SK-N-SH (cell line): ENCODE results near the gene KCNN3. TPM values are rescaled to one million over a fixed set of nuclear protein-coding genes. Genes with fewer than 3 reads are reported as not detected.

Experiments
- CTCF ChIA-PET: fragments of 300-600, 350-600 bp; formaldehyde crosslinking; extraction: SDS; loops from one replicate; lab custom pipeline; 2021; lab: Yijun Ruan, JAX
- POLR2A ChIA-PET: fragments of 350-600 bp; sonication (Branson Sonifier 250); formaldehyde crosslinking; extraction: SDS; loops from one replicate; lab custom pipeline; 2020; ENCODE audit warnings: antibody characterized with exemption, inconsistent platforms; lab: Yijun Ruan, JAX
- DNase-seq: peaks from one replicate; pipeline ENCODE4 v3.0.0; 2012
- H2AFZ ChIP-seq: fragments of 200-600 bp; sonication (generic); 2 replicates; pipeline ENCODE4 v1.8.1; 2016; ENCODE audit warnings: antibody characterized with exemption, mild to moderate bottlenecking, low read depth
- H3F3A ChIP-seq: fragments of 200-600 bp; sonication (generic); replicated peaks from 2 replicates; pipeline ENCODE3; 2016; ENCODE audit warnings: antibody characterized with exemption, mild to moderate bottlenecking; ENCODE audit not compliant: insufficient read depth
- H3K27ac ChIP-seq, 2 experiments: fragments of 200-500 bp in 1 of 2; fragments of 200-600 bp in 1 of 2; sonication (Bioruptor generic) in 1 of 2; sonication (generic), shearing (Covaris generic) in 1 of 2; 2 replicates each; pipeline versions ENCODE4 v1.5.1 to v1.6.1; 2014 to 2016; ENCODE audit warnings: low read depth in 2 of 2, inconsistent platforms in 1 of 2, low read length in 1 of 2, mild to moderate bottlenecking in 1 of 2, mixed read lengths in 1 of 2
- H3K27me3 ChIP-seq: fragments of 200-600 bp; sonication (generic), shearing (Covaris generic); 2 replicates; pipeline ENCODE4 v1.6.1; 2016; ENCODE audit warnings: mixed run types; ENCODE audit not compliant: insufficient read depth
- H3K36me3 ChIP-seq, 2 experiments: fragments of 200-500 bp in 1 of 2; fragments of 200-600 bp in 1 of 2; sonication (Bioruptor generic) in 1 of 2; sonication (generic) in 1 of 2; replicated peaks in 1 of 2; 2 replicates each; pipeline versions ENCODE3 to v1.5.1; 2014 to 2016; ENCODE audit warnings: low read length in 1 of 2, mild to moderate bottlenecking in 1 of 2; ENCODE audit not compliant: insufficient read depth in 2 of 2, control insufficient read depth in 1 of 2
- H3K4me1 ChIP-seq, 2 experiments: fragments of 200-500 bp in 1 of 2; fragments of 200-600 bp in 1 of 2; sonication (Bioruptor generic) in 1 of 2; sonication (generic), shearing (Covaris generic) in 1 of 2; 2 replicates each; pipeline versions ENCODE4 v1.5.1 to v1.6.1; 2014 to 2016; ENCODE audit warnings: low read depth in 1 of 2, low read length in 1 of 2, mixed run types in 1 of 2; ENCODE audit not compliant: insufficient read depth in 2 of 2, control insufficient read depth in 1 of 2
- H3K4me2 ChIP-seq: fragments of 200-600 bp; sonication (generic), shearing (Covaris generic); 2 replicates; pipeline ENCODE4 v1.6.1; 2017; ENCODE audit warnings: mixed run types
- H3K4me3 ChIP-seq, 2 experiments: fragments of 200-500 bp in 1 of 2; fragments of 200-600 bp in 1 of 2; sonication (Bioruptor generic) in 1 of 2; sonication (generic), shearing (Covaris generic) in 1 of 2; 2 replicates each; pipeline versions ENCODE4 v1.5.1 to v1.8.1; 2014 to 2016; ENCODE audit warnings: low read depth in 2 of 2, inconsistent platforms in 1 of 2, low read length in 1 of 2, mild to moderate bottlenecking in 1 of 2, mixed read lengths in 1 of 2, moderate library complexity in 1 of 2
- H3K79me2 ChIP-seq: fragments of 200-600 bp; sonication (generic); 2 replicates; pipeline ENCODE4 v1.8.1; 2017; ENCODE audit warnings: mild to moderate bottlenecking; ENCODE audit not compliant: insufficient read depth
- H3K9ac ChIP-seq: fragments of 200-600 bp; sonication (generic); 2 replicates; pipeline ENCODE4 v1.6.1; 2017; ENCODE audit warnings: mixed run types
- H3K9me2 ChIP-seq: fragments of 200-600 bp; sonication (generic); 2 replicates; pipeline ENCODE4 v1.6.1; 2017; ENCODE audit warnings: mixed run types
- H3K9me3 ChIP-seq: fragments of 200-600 bp; sonication (generic); 2 replicates; pipeline ENCODE4 v1.6.1; 2017; ENCODE audit warnings: mixed run types, mild to moderate bottlenecking, moderate library complexity
- H4K20me1 ChIP-seq: fragments of 200-600 bp; sonication (generic); 2 replicates; pipeline ENCODE4 v1.6.1; 2017; ENCODE audit warnings: mild to moderate bottlenecking, mixed run types; ENCODE audit not compliant: insufficient read depth
- CHD2 ChIP-seq: fragments of 150-350 bp; IDR thresholded peaks from 2 replicates; pipeline ENCODE4 v1.6.1; 2018; ENCODE audit warnings: low read length; ENCODE audit not compliant: partially characterized antibody
- CTCF ChIP-seq: fragments of 200-600 bp; sonication (generic); IDR thresholded peaks from 2 replicates; pipeline ENCODE4 v1.6.1; 2017; ENCODE audit warnings: antibody characterized with exemption, mild to moderate bottlenecking, moderate library complexity
- ELF1 ChIP-seq: IDR thresholded peaks from 2 replicates; pipeline ENCODE4 v1.4.0; 2012
- EZH2phosphoT487 ChIP-seq: fragments of 200-600 bp; sonication (generic); IDR thresholded peaks from 2 replicates; pipeline ENCODE4 v1.6.1; 2017; ENCODE audit warnings: low read depth, mixed run types, mild to moderate bottlenecking, antibody characterized with exemption, moderate library complexity, borderline replicate concordance
- FOXJ3 ChIP-seq: sonication (generic); formaldehyde crosslinking; IDR thresholded peaks from 2 replicates; pipeline ENCODE4 v1.5.1; 2020; ENCODE audit warnings: mild to moderate bottlenecking, missing genetic modification reagents
- FOXM1 ChIP-seq: IDR thresholded peaks from 2 replicates; pipeline ENCODE4 v1.4.0; 2012; ENCODE audit warnings: low read depth, mild to moderate bottlenecking
- GATA2 ChIP-seq: sonication (generic); formaldehyde crosslinking; IDR thresholded peaks from 2 replicates; pipeline ENCODE4 v1.5.0; 2020; ENCODE audit warnings: mild to moderate bottlenecking, missing genetic modification reagents
- IRF3 ChIP-seq: fragments of 150-350 bp; IDR thresholded peaks from 2 replicates; pipeline ENCODE4 v1.6.1; 2016; ENCODE audit warnings: mild to moderate bottlenecking, low read depth, low read length
- JUND ChIP-seq: IDR thresholded peaks from 2 replicates; pipeline ENCODE4 v1.4.0; 2012
- MEF2A ChIP-seq: IDR thresholded peaks from 2 replicates; pipeline ENCODE4 v1.4.0; 2012; ENCODE audit warnings: low read depth, borderline replicate concordance
- MXI1 ChIP-seq: IDR thresholded peaks from 2 replicates; pipeline ENCODE4 v1.6.1; 2012; ENCODE audit warnings: mild to moderate bottlenecking, low read depth, low read length, improper control_type of control experiment
- NFIC ChIP-seq: IDR thresholded peaks from 2 replicates; pipeline ENCODE4 v1.4.0; 2012; ENCODE audit warnings: borderline replicate concordance
- PBX3 ChIP-seq: IDR thresholded peaks from 2 replicates; pipeline ENCODE4; 2012
- USF1 ChIP-seq: IDR thresholded peaks from 2 replicates; pipeline ENCODE4 v1.4.0; 2012; ENCODE audit warnings: low read depth, borderline replicate concordance
- WGBS: methylation state at CpG from one replicate; pipeline ENCODE4 v1.1.6; 2017; ENCODE audit warnings: low lambda C conversion rate; 5-methylcytosine and 5-hydroxymethylcytosine counted together
- polyA plus RNA-seq, 3 experiments: library from polyadenylated mRNA; depleted of rRNA; stranded (reverse); fragments of >200 nt; gene quantifications; 2 replicates each; pipeline ENCODE4 v1.2.3, GENCODE V29; 2012
- TF ChIP-seq, protein P1 (sequence below): IDR thresholded peaks from 2 replicates; pipeline ENCODE4 v1.6.1; 2012; ENCODE audit warnings: mild to moderate bottlenecking, low read depth, low read length, moderate library complexity
- TF ChIP-seq, protein P2 (sequence below): IDR thresholded peaks from 2 replicates; pipeline ENCODE4 v1.4.0; 2012; ENCODE audit warnings: low read depth, borderline replicate concordance
- TF ChIP-seq, protein P3 (sequence below): fragments of 150-350 bp; IDR thresholded peaks from 2 replicates; pipeline ENCODE4 v1.6.1; 2017; ENCODE audit warnings: antibody characterized with exemption, low read length, low read depth, borderline replicate concordance

KCNN3 gene
- polyA plus RNA-seq, 1 of the 3 experiments (the other 2 are of a cell fraction), result 0.16 TPM

DNA sequence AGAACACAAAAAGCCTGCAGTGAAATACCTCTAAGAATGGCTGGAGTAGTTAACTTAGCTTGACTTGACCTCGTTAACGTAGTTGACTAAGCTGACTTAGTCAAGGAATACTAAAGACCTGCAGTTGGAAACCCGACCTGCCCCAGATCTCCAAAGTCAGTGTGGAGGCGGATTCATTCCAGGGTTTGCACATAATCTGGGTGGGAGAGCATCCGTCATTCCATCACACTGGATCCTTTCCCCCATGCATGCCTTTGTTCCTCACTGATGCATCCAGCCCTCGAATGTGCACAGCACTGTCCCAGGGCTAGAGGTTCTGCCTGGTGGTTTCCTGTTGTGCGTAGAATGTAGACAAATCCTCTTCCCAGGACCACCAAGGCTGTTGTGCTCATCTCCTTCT is 76.4 kb downstream of the KCNN3 start (continued):
- no peak for TF ChIP-seq CTCF
- no peak for TF ChIP-seq GATA2 (CRISPR knock-in tag)
- TF ChIP-seq MEF2A, result no peak
- TF ChIP-seq USF1, result no peak
- TF ChIP-seq JUND, result no peak
- TF ChIP-seq EZH2phosphoT487, result no peak
- TF ChIP-seq NFIC, result no peak
- TF ChIP-seq, protein P1, sequence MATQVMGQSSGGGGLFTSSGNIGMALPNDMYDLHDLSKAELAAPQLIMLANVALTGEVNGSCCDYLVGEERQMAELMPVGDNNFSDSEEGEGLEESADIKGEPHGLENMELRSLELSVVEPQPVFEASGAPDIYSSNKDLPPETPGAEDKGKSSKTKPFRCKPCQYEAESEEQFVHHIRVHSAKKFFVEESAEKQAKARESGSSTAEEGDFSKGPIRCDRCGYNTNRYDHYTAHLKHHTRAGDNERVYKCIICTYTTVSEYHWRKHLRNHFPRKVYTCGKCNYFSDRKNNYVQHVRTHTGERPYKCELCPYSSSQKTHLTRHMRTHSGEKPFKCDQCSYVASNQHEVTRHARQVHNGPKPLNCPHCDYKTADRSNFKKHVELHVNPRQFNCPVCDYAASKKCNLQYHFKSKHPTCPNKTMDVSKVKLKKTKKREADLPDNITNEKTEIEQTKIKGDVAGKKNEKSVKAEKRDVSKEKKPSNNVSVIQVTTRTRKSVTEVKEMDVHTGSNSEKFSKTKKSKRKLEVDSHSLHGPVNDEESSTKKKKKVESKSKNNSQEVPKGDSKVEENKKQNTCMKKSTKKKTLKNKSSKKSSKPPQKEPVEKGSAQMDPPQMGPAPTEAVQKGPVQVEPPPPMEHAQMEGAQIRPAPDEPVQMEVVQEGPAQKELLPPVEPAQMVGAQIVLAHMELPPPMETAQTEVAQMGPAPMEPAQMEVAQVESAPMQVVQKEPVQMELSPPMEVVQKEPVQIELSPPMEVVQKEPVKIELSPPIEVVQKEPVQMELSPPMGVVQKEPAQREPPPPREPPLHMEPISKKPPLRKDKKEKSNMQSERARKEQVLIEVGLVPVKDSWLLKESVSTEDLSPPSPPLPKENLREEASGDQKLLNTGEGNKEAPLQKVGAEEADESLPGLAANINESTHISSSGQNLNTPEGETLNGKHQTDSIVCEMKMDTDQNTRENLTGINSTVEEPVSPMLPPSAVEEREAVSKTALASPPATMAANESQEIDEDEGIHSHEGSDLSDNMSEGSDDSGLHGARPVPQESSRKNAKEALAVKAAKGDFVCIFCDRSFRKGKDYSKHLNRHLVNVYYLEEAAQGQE, result no peak

- ChIA-PET POLR2A (no interaction called here), CTCF (interaction anchor here (1.0 kb wide), 1 partner anchor 27 kb away, joined by 4 read pairs; no protein-coding TSS in a partner anchor)
- Histone ChIP-seq H2AFZ (no peak overlapping the region), H3K36me3 (no peaks in the 10 kb centered on the region), H3K4me1 (no peaks in the 10 kb centered on the region; a peak in 2 of 4 replicates), H3K9ac (no peak overlapping the region), H3K4me2 (no peak overlapping the region), H3K27ac (no peak overlapping the region), H3K9me2 (no peaks in the 10 kb centered on the region), H3K27me3 (peaks cover 20% of the 10 kb centered on the region), H3F3A (no peaks in the 10 kb centered on the region), H3K79me2 (no peaks in the 10 kb centered on the region), H3K9me3 (no peaks in the 10 kb centered on the region), H3K4me3 (no peak overlapping the region), H4K20me1 (no peaks in the 10 kb centered on the region)
- 69% methylated on average over 3 of the region's 3 CpGs for whole genome bisulfite sequencing
- no peak for DNase-seq
- no peak for TF ChIP-seq MXI1
- no peak for TF ChIP-seq CHD2
- TF ChIP-seq, protein P2, sequence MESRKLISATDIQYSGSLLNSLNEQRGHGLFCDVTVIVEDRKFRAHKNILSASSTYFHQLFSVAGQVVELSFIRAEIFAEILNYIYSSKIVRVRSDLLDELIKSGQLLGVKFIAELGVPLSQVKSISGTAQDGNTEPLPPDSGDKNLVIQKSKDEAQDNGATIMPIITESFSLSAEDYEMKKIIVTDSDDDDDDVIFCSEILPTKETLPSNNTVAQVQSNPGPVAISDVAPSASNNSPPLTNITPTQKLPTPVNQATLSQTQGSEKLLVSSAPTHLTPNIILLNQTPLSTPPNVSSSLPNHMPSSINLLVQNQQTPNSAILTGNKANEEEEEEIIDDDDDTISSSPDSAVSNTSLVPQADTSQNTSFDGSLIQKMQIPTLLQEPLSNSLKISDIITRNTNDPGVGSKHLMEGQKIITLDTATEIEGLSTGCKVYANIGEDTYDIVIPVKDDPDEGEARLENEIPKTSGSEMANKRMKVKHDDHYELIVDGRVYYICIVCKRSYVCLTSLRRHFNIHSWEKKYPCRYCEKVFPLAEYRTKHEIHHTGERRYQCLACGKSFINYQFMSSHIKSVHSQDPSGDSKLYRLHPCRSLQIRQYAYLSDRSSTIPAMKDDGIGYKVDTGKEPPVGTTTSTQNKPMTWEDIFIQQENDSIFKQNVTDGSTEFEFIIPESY, result no peak
- no peak for TF ChIP-seq PBX3
- no peak for TF ChIP-seq CTCF
- TF ChIP-seq NFIC, result no peak
- no peak for TF ChIP-seq ELF1
- TF ChIP-seq IRF3, result no peak
- TF ChIP-seq, protein P3, sequence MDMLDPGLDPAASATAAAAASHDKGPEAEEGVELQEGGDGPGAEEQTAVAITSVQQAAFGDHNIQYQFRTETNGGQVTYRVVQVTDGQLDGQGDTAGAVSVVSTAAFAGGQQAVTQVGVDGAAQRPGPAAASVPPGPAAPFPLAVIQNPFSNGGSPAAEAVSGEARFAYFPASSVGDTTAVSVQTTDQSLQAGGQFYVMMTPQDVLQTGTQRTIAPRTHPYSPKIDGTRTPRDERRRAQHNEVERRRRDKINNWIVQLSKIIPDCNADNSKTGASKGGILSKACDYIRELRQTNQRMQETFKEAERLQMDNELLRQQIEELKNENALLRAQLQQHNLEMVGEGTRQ, result no peak
- TF ChIP-seq FOXM1, result no peak
- TF ChIP-seq FOXJ3 (CRISPR knock-in tag), result no peak
These were observed 77.2 kb downstream of the KCNN3 start for GRCh38 chr1:154792899-154793298.
